Frontal cortex (tissue), 4 donors: ENCODE measurements around the gene GPR17. TPM values are rescaled to one million over a fixed set of nuclear protein-coding genes. Genes with fewer than 3 reads are reported as not detected.
A peak's percentile ranks its signal among the peaks of the same experiment; 100 is the strongest.

Source experiments
- DNase-seq, 2 donors: peaks; one replicate each; pipeline ENCODE4 v3.0.0; 2012; ENCODE audit warnings: low spot score in 2 of 2
- FAIRE-seq: peaks from 2 replicates; lab custom pipeline; 2012; peaks lifted over from hg19 to GRCh38; lab: Jason Lieb, UNC
- total RNA-seq: library from RNA; depleted of rRNA; stranded (reverse); fragments of >200 nt; gene quantifications from one replicate; pipeline ENCODE4 v1.2.3, GENCODE V29; 2014
- donor health status: control.
- donor health status: control.
- donor health status: control.

The GPR17 gene
- total RNA-seq, 1 donor from 2014 or later, result 4.1 TPM

DNA sequence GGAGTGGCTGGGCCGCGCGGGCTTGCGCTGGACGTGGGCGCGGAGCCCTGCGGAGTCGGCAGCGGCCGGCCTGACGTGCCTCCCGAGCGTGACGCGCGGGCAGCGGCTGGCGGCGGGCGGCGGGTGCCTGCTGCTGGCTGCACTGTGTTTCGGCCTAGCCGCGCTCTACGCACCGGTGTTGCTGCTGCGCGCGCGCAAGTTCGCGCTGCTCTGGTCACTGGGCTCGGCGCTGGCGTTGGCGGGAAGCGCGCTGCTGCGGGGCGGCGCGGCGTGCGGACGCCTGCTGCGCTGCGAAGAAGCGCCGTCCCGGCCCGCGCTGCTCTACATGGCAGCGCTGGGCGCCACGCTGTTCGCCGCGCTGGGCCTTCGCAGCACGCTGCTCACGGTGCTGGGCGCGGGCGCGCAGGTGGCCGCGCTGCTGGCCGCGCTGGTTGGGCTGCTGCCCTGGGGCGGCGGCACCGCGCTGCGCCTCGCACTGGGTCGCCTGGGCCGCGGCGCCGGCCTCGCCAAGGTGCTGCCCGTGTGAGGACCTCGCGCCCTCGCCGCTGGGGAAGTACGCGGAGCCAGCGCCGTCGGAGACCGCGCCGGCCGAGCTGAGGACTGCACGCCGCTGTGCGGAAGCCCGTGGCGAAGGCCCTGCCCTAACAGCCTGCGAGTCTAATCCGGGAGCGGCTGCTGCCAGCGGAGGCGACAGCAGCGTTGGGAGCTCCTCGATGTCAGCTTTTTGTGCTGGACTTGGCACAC, 55.9 kb downstream of the GPR17 start:
- peak; percentile 70 to 82 for DNase-seq
- no peak for FAIRE-seq

Other genes with a start within 250 kb of the GPR17 start
- not detected for gene PROC, start 227.7 kb upstream of the GPR17 start, total RNA-seq
- gene IWS1, start 119.7 kb upstream of the GPR17 start, total RNA-seq, result 37.9 TPM
- gene MYO7B, start 110.5 kb upstream of the GPR17 start, total RNA-seq, result under 0.01 TPM
- gene LIMS2, start 29.4 kb downstream of the GPR17 start, total RNA-seq, result 1.2 TPM
- 10.2 TPM for gene SFT2D3, start 55.3 kb downstream of the GPR17 start, total RNA-seq
- gene WDR33, start 165.0 kb downstream of the GPR17 start, total RNA-seq, result 74.6 TPM
- gene POLR2D, start 212.0 kb downstream of the GPR17 start, total RNA-seq, result 56.7 TPM
- 11.0 TPM for gene AMMECR1L, start 239.8 kb downstream of the GPR17 start, total RNA-seq